H1 (cell line): ENCODE data around the gene DIP2C. TPM values are rescaled to one million over a fixed set of nuclear protein-coding genes. Genes with fewer than 3 reads are reported as not detected.

Source experiments
- CTCF ChIA-PET: fragments of 300-600 bp; sonication (Branson Sonifier 250); formaldehyde crosslinking; loops from one replicate; lab custom pipeline; 2021; ENCODE audit not compliant: partially characterized antibody; lab: Charles Lee
- POLR2A ChIA-PET: fragments of 300-600 bp; sonication (Branson Sonifier 250); formaldehyde crosslinking; loops from one replicate; lab custom pipeline; 2021; ENCODE audit warnings: inconsistent platforms; ENCODE audit not compliant: partially characterized antibody; lab: Charles Lee
- DNase-seq, 2 experiments: peaks; one replicate each; pipeline versions ENCODE4 v3.0.0 to v3.0.0-alpha.2; 2010 to 2022; ENCODE audit warnings: low spot score in 2 of 2, low read depth in 1 of 2, mixed read lengths in 1 of 2
- FAIRE-seq: peaks from 2 replicates; lab custom pipeline; 2011; peaks lifted over from hg19 to GRCh38; lab: Jason Lieb, UNC
- H2AFZ ChIP-seq: 2 replicates; pipeline ENCODE4 v1.8.1; 2012; ENCODE audit warnings: low read length, inconsistent platforms
- H2AK5ac ChIP-seq: 2 replicates; pipeline ENCODE4 v1.6.1; 2013; ENCODE audit warnings: low read depth, low read length
- H2BK120ac ChIP-seq: replicated peaks from 2 replicates; pipeline ENCODE3; 2013; ENCODE audit warnings: low read depth, low read length, inconsistent platforms
- H2BK12ac ChIP-seq: 2 replicates; pipeline ENCODE4 v1.6.1; 2013; ENCODE audit warnings: low read depth, low read length
- H2BK15ac ChIP-seq: 2 replicates; pipeline ENCODE4 v1.6.1; 2013; ENCODE audit warnings: low read length
- H2BK20ac ChIP-seq: 2 replicates; pipeline ENCODE4 v1.6.1; 2013; ENCODE audit warnings: low read length
- H2BK5ac ChIP-seq: 2 replicates; pipeline ENCODE4 v1.6.1; 2013; ENCODE audit warnings: low read depth, low read length
- H3K14ac ChIP-seq: 2 replicates; pipeline ENCODE4 v1.6.1; 2013; ENCODE audit warnings: inconsistent platforms; ENCODE audit not compliant: insufficient read length
- H3K18ac ChIP-seq: 2 replicates; pipeline ENCODE4 v1.6.1; 2013; ENCODE audit warnings: low read length; ENCODE audit errors: extremely low read depth
- H3K23ac ChIP-seq: 2 replicates; pipeline ENCODE4 v1.6.1; 2013; ENCODE audit warnings: inconsistent platforms; ENCODE audit not compliant: insufficient read length
- H3K23me2 ChIP-seq: 2 replicates; pipeline ENCODE4 v1.6.1; 2013; ENCODE audit warnings: low read depth, low read length
- H3K27ac ChIP-seq: 2 replicates; pipeline ENCODE4 v1.6.1; 2011; ENCODE audit warnings: low read depth, low read length, inconsistent platforms
- H3K27me3 ChIP-seq, 4 experiments: replicated peaks in 1 of 4; 1 replicate in 1 of 4; 2 replicates in 3 of 4; pipeline versions ENCODE4 v1.6.1 to v1.8.1; 2011 to 2013; ENCODE audit warnings: low read length in 3 of 4, mild to moderate bottlenecking in 3 of 4, inconsistent platforms in 2 of 4, mixed read lengths in 2 of 4, moderate library complexity in 1 of 4; ENCODE audit not compliant: control insufficient read depth in 3 of 4, insufficient read depth in 3 of 4; ENCODE audit errors: extremely low read depth in 1 of 4
- H3K36me3 ChIP-seq, 4 experiments: 2 replicates each; pipeline versions ENCODE4 v1.6.1 to v1.8.1; 2011 to 2013; ENCODE audit warnings: mild to moderate bottlenecking in 4 of 4, low read length in 3 of 4, moderate library complexity in 2 of 4, control low read depth in 1 of 4, inconsistent platforms in 1 of 4; ENCODE audit not compliant: insufficient read depth in 4 of 4, control insufficient read depth in 2 of 4
- H3K4ac ChIP-seq: replicated peaks from 2 replicates; pipeline ENCODE3; 2013; ENCODE audit warnings: low read length, low read depth, mixed read lengths, inconsistent platforms; ENCODE audit not compliant: insufficient read length
- H3K4me1 ChIP-seq, 4 experiments: replicated peaks in 1 of 4; 1 replicate in 1 of 4; 2 replicates in 3 of 4; pipeline versions ENCODE4 v1.6.1 to v1.8.1; 2011 to 2013; ENCODE audit warnings: low read length in 3 of 4, inconsistent platforms in 2 of 4, mixed read lengths in 1 of 4; ENCODE audit not compliant: insufficient read depth in 4 of 4, control insufficient read depth in 3 of 4
- H3K4me2 ChIP-seq, 2 experiments: 2 replicates each; pipeline versions ENCODE4 v1.6.1 to v1.8.1; 2011 to 2013; ENCODE audit warnings: low read depth in 2 of 2, low read length in 2 of 2, control low read depth in 1 of 2, inconsistent platforms in 1 of 2, mild to moderate bottlenecking in 1 of 2; ENCODE audit not compliant: insufficient read depth in 1 of 2
- H3K4me3 ChIP-seq, 4 experiments: fragments of 200-600, 300-600 bp in 1 of 4; sonication (generic), shearing (Covaris generic), sonication (Bioruptor Twin) in 1 of 4; 2 replicates each; pipeline versions ENCODE4 v1.5.1 to v1.8.1; 2011 to 2016; ENCODE audit warnings: low read length in 4 of 4, low read depth in 3 of 4, control low read depth in 2 of 4, inconsistent platforms in 2 of 4, mild to moderate bottlenecking in 2 of 4, mixed read lengths in 1 of 4, moderate library complexity in 1 of 4; ENCODE audit not compliant: insufficient read depth in 2 of 4; ENCODE audit errors: extremely low read depth in 1 of 4
- H3K56ac ChIP-seq: replicated peaks from 2 replicates; pipeline ENCODE3; 2013; ENCODE audit warnings: low read depth, mild to moderate bottlenecking, mixed read lengths, low read length, inconsistent platforms; ENCODE audit not compliant: insufficient read length
- H3K79me1 ChIP-seq: 2 replicates; pipeline ENCODE4 v1.6.1; 2013; ENCODE audit warnings: low read depth, low read length, control low read depth
- H3K79me2 ChIP-seq, 2 experiments: 2 replicates each; pipeline versions ENCODE4 v1.6.1 to v1.8.1; 2012 to 2013; ENCODE audit warnings: low read length in 2 of 2, mild to moderate bottlenecking in 2 of 2, inconsistent platforms in 1 of 2; ENCODE audit not compliant: insufficient read depth in 2 of 2, control insufficient read depth in 1 of 2
- H3K9ac ChIP-seq, 4 experiments: replicated peaks in 1 of 4; 1 replicate in 1 of 4; 2 replicates in 3 of 4; pipeline versions ENCODE4 v1.6.1 to v1.8.1; 2011 to 2013; ENCODE audit warnings: low read depth in 3 of 4, low read length in 3 of 4, control low read depth in 2 of 4, mild to moderate bottlenecking in 2 of 4, moderate library complexity in 2 of 4, inconsistent platforms in 1 of 4; ENCODE audit errors: extremely low read depth in 1 of 4
- H3K9me3 ChIP-seq, 2 experiments: 2 replicates each; pipeline versions ENCODE4 v1.6.1 to v1.8.1; 2012 to 2013; ENCODE audit warnings: mild to moderate bottlenecking in 2 of 2, moderate library complexity in 2 of 2, control low read depth in 1 of 2, inconsistent platforms in 1 of 2, low read depth in 1 of 2, low read length in 1 of 2, mixed read lengths in 1 of 2; ENCODE audit not compliant: insufficient read depth in 2 of 2
- H4K20me1 ChIP-seq, 2 experiments: replicated peaks in 1 of 2; 2 replicates each; pipeline versions ENCODE3 to v1.8.1; 2011 to 2013; ENCODE audit warnings: inconsistent platforms in 2 of 2, low read length in 2 of 2, mild to moderate bottlenecking in 1 of 2; ENCODE audit not compliant: insufficient read depth in 2 of 2, control insufficient read depth in 1 of 2
- H4K5ac ChIP-seq: 2 replicates; pipeline ENCODE4 v1.6.1; 2013; ENCODE audit warnings: low read length, low read depth, mixed read lengths, inconsistent platforms; ENCODE audit not compliant: insufficient read length
- H4K8ac ChIP-seq: 2 replicates; pipeline ENCODE4 v1.8.0; 2013; ENCODE audit warnings: mild to moderate bottlenecking, moderate library complexity, low read length, inconsistent platforms; ENCODE audit not compliant: insufficient read depth; ENCODE audit errors: extremely low read depth
- H4K91ac ChIP-seq: replicated peaks from 2 replicates; pipeline ENCODE3; 2013; ENCODE audit warnings: low read length, mixed read lengths, inconsistent platforms; ENCODE audit not compliant: insufficient read length
- HDAC2 ChIP-seq, 2 experiments: fragments of 300-600 bp in 1 of 2; sonication (generic) in 1 of 2; IDR thresholded peaks; 2 replicates each; pipeline ENCODE4 v1.6.1; 2011 to 2012; ENCODE audit warnings: low read depth in 2 of 2, low read length in 2 of 2, mild to moderate bottlenecking in 2 of 2, moderate library complexity in 2 of 2, borderline replicate concordance in 1 of 2, inconsistent platforms in 1 of 2
- JUND ChIP-seq: IDR thresholded peaks from 2 replicates; pipeline ENCODE4 v1.6.1; 2011; ENCODE audit warnings: mild to moderate bottlenecking, improper control_type of control experiment, low read length
- POU5F1 ChIP-seq: IDR thresholded peaks from 2 replicates; pipeline ENCODE4 v1.6.1; 2011; ENCODE audit warnings: low read depth, mild to moderate bottlenecking, low read length, moderate library complexity
- RFX5 ChIP-seq: IDR thresholded peaks from 2 replicates; pipeline ENCODE4 v1.6.1; 2011; ENCODE audit warnings: low read depth, low read length, improper control_type of control experiment, borderline replicate concordance
- WGBS, 2 experiments: shearing (Covaris generic) in 1 of 2; methylation state at CpG; one replicate each; pipeline versions ENCODE4 v1.1.6 to v1.1.7; 2013 to 2015; ENCODE audit warnings: low lambda C conversion rate in 2 of 2, mixed read lengths in 2 of 2, inconsistent platforms in 1 of 2, low coverage in 1 of 2, missing lambda C conversion rate in 1 of 2; ENCODE audit not compliant: insufficient replicate concordance in 2 of 2, insufficient coverage in 1 of 2, insufficient read length in 1 of 2; ENCODE audit errors: extremely low coverage in 1 of 2, missing lambda C conversion rate in 1 of 2; 5-methylcytosine and 5-hydroxymethylcytosine counted together
- polyA plus RNA-seq, 7 experiments: library from polyadenylated mRNA; depleted of rRNA in 3 of 7; stranded (reverse) in 5 of 7; unstranded in 2 of 7; fragments of >200 nt in 5 of 7; fragments of 200-250 nt in 2 of 7; gene quantifications; 1 replicate in 5 of 7; 2 replicates in 1 of 7; 4 replicates in 1 of 7; pipeline versions ENCODE4 v1.2.1 to v1.2.3, GENCODE V29; 2011 to 2013; ENCODE audit warnings: missing spikeins in 2 of 7, mixed read lengths in 2 of 7
- total RNA-seq: library from RNA; stranded (reverse); fragmentation: NEBNext Ultra II Directional; extraction: Animal tissue kit (Norgen Biotek cat#: 25700); gene quantifications from 2 replicates; pipeline ENCODE4 v1.2.1, GENCODE V29; 2021

The DIP2C gene
- total and polyA plus RNA-seq, 2 of the 8 experiments (the other 6 are each of a cell fraction or from before 2014, with no cell fraction given): 3.8 to 9.3 TPM

DNA sequence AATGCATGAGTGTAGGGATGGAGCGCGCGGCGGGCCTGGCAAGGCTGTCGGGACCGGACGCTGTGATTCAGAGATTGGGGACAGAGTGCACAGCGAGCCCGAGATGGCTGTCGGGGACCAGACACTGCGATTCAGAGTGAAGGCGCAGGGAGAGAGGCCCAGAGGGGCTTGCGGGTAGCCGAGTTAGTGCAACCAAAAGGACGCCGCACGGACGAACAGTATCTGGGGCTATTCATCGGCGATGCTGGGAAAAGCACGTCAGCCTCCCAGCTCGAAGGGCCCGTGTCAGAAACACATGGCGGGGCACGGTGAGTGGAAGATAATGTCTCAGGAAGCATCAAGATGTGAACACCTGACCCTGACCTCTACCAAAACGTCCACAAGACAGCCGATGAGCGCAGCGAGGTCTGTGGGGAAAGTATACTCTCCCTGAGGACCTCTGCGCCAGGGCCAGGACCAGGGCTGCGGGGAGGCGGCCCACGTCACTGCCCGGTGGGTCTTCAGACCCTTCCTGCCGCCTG, 338.4 kb downstream of the DIP2C start:
- Histone ChIP-seq H2AFZ (no peak overlapping the region), H3K23ac (no peak overlapping the region), H2BK20ac (no peak overlapping the region), H3K36me3 (no peaks in the 10 kb centered on the region), H3K9ac (no peak overlapping the region)
- no peak for TF ChIP-seq RFX5
- TF ChIP-seq JUND: no peak
- no peak for TF ChIP-seq HDAC2 (IDR thresholded peaks at IDR 0.05; ENCODE audit: borderline replicate concordance in 1 of 2, low read depth in 2 of 2, low read length in 2 of 2)
- no peak for TF ChIP-seq POU5F1
- TF ChIP-seq, all 59 proteins: peak for 0
- ChIA-PET POLR2A (interaction anchor here (1.3 kb wide), 1 partner anchor 8 kb away, joined by 3 read pairs; no protein-coding TSS in a partner anchor), CTCF (interaction anchor here (1.5 kb wide), 1 partner anchor 72 kb away, joined by 4 read pairs; no protein-coding TSS in a partner anchor)
- Histone ChIP-seq H4K8ac (no peak overlapping the region), H2BK120ac (no peak overlapping the region), H3K4ac (no peak overlapping the region), H2BK12ac (no peak overlapping the region), H3K4me3 (no peak overlapping the region), H2AK5ac (no peak overlapping the region), H2BK15ac (no peak overlapping the region), H3K18ac (no peak overlapping the region), H3K9me3 (no peaks in the 10 kb centered on the region), H4K5ac (no peak overlapping the region), H2BK5ac (no peak overlapping the region), H3K4me2 (no peak overlapping the region), H3K56ac (no peak overlapping the region), H3K27me3 (no peaks in the 10 kb centered on the region), H3K14ac (no peak overlapping the region), H4K91ac (no peak overlapping the region), H4K20me1 (peaks cover 0 to 1% of the 10 kb centered on the region in 2 experiments), H3K79me2 (no peaks in the 10 kb centered on the region), H3K4me1 (no peaks in the 10 kb centered on the region), H3K23me2 (no peaks in the 10 kb centered on the region), H3K27ac (no peak overlapping the region), H3K79me1 (no peaks in the 10 kb centered on the region)
- DNase-seq (no peak), FAIRE-seq (no peak)
- whole genome bisulfite sequencing, 2 experiments: 91% methylated on average over 24 of the region's 35 CpGs; no CpG with 5 or more reads in 1 of the 2 experiments
